B cell (primary cell): ENCODE measurements around the gene TFF2.

ENCODE experiments used
- EZH2 ChIP-seq: IDR thresholded peaks from 2 replicates; pipeline ENCODE4 v1.6.1; 2012; ENCODE audit warnings: borderline replicate concordance, low read depth, mild to moderate bottlenecking, moderate library complexity, low read length; ENCODE audit not compliant: insufficient read depth, poor library complexity, severe bottlenecking
- TF ChIP-seq, protein P1 (sequence below): fragments of 200-600 bp; IDR thresholded peaks from one replicate; pipeline ENCODE4 v1.8.0; 2022; ENCODE audit warnings: antibody characterized with exemption, mild to moderate bottlenecking

GRCh38 chr21:42337276-42337675, 13.5 kb downstream of the TFF2 start:
- TF ChIP-seq, protein P1, sequence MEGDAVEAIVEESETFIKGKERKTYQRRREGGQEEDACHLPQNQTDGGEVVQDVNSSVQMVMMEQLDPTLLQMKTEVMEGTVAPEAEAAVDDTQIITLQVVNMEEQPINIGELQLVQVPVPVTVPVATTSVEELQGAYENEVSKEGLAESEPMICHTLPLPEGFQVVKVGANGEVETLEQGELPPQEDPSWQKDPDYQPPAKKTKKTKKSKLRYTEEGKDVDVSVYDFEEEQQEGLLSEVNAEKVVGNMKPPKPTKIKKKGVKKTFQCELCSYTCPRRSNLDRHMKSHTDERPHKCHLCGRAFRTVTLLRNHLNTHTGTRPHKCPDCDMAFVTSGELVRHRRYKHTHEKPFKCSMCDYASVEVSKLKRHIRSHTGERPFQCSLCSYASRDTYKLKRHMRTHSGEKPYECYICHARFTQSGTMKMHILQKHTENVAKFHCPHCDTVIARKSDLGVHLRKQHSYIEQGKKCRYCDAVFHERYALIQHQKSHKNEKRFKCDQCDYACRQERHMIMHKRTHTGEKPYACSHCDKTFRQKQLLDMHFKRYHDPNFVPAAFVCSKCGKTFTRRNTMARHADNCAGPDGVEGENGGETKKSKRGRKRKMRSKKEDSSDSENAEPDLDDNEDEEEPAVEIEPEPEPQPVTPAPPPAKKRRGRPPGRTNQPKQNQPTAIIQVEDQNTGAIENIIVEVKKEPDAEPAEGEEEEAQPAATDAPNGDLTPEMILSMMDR = no peak
- no peak for TF ChIP-seq EZH2
